Gastrocnemius medialis (tissue), 4 donors: Measurements from ENCODE around the gene NECAB3.

ENCODE experiments used
- CTCF ChIP-seq, 5 experiments: fragments of 450-650 bp in 3 of 5; fragments of 200-600 bp in 2 of 5; sonication (generic) in 2 of 5; IDR thresholded peaks in 4 of 5; conservative IDR thresholded peaks in 1 of 5; 1 replicate in 4 of 5; 2 replicates in 1 of 5; pipeline ENCODE4 v1.5.1; 2016 to 2019; ENCODE audit warnings: antibody characterized with exemption in 5 of 5, mild to moderate bottlenecking in 3 of 5, moderate library complexity in 3 of 5
- POLR2A ChIP-seq, 2 donors: fragments of 450-650 bp; IDR thresholded peaks; one replicate each; pipeline ENCODE4 v1.6.1; 2017; ENCODE audit warnings: antibody characterized with exemption in 2 of 2, mild to moderate bottlenecking in 2 of 2, moderate library complexity in 2 of 2

DNA sequence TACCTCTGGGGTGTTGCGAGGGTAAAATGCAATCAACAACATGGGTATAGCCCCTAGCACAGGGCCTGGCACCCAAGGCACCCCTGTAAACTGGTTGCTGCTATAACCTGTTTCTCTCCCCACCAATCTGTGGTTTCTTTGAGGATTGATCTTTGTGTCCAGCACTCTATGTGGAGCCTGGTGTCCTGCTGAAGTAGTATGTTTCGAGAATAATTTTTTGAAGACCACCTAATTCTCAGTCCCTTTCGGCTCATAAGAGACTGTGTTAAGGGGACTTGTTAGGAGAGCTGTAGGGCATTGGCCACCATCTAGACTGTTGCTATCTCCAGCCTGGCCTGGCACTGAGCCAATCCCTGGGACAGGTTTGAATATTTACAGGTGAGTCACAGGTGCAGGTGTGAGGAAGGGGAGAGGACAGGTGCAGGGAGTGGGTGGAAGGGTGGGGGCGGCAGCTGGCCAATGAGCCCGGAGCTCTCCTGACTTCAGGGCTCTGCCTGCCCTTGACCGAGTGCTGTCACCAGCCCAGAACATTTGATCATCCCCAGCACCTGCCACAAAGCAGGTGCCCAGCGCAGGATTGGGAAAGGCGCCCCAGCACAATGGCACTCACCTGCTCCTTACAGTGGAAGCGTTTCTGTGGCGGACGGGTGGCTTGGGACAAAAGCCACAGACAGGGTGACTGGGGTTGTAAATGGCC, 20.2 kb downstream of the NECAB3 start:
- TF ChIP-seq CTCF (IDR thresholded peaks at IDR 0.05 in 4 of 5, conservative IDR thresholded peaks at IDR 0.05 in 1 of 5) (no peak), POLR2A (IDR thresholded peaks at IDR 0.05) (no peak)
